Measurements from ENCODE around the gene SLC5A1.

DNA sequence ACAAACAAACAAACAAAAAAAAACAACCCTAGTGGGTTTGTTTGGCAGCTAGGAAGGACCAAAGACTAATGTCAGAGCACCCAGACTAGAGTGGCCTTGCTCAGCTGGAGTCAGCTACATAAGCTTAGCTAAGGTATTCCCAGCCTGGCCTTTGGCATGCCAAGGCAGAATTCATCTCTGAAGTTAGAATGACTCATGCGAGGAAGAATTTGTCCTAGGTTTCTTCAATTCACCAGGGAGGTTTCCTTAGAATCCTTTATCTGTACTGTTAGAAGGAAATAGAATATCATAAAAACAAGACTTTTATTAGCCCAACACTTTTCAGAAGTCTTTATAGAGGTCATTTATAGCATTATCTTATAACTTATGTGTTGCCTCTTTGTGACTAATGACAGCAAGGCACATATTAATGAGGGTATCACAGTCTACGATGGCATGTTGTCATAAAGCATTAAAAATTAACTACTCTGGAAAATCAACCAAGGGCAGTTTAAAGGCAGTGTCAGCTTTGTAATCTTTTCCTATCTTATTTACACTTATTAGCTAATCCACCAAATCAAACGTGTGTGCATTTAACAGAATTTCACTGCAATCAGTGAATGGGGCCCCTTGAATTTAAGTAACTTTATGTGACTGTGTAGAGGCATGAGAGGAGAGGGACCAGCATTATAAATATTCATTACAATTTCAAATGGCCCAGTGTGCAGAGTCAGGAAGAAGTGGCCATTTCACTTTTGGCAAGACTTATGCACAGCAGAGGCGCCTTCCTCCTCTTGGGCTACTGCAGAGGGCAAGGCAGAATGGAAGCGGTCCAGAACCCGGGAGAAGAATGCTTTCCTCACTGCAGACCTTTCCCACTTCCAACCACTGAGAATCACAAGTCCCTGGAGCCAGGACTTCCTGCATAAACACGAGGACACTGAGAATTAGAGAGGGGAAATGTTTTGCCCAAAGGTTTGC is 36.3 kb downstream of the SLC5A1 start:
- TF ChIP-seq, protein P1, sequence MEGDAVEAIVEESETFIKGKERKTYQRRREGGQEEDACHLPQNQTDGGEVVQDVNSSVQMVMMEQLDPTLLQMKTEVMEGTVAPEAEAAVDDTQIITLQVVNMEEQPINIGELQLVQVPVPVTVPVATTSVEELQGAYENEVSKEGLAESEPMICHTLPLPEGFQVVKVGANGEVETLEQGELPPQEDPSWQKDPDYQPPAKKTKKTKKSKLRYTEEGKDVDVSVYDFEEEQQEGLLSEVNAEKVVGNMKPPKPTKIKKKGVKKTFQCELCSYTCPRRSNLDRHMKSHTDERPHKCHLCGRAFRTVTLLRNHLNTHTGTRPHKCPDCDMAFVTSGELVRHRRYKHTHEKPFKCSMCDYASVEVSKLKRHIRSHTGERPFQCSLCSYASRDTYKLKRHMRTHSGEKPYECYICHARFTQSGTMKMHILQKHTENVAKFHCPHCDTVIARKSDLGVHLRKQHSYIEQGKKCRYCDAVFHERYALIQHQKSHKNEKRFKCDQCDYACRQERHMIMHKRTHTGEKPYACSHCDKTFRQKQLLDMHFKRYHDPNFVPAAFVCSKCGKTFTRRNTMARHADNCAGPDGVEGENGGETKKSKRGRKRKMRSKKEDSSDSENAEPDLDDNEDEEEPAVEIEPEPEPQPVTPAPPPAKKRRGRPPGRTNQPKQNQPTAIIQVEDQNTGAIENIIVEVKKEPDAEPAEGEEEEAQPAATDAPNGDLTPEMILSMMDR (IDR thresholded peaks at IDR 0.05 in 4 of 5, conservative IDR thresholded peaks at IDR 0.05 in 1 of 5) = no peak
- no peak for TF ChIP-seq POLR2A (IDR thresholded peaks at IDR 0.05)

All from gastrocnemius medialis (tissue), 4 donors.